Measurements from ENCODE around the gene NBEAL1. TPM values are rescaled to one million over a fixed set of nuclear protein-coding genes. Genes with fewer than 3 reads are reported as not detected.
"Not testable (repeated sequence)": the region's sequence is repeated elsewhere in the genome, so short reads cannot be mapped to it uniquely, and the experiment has no call there.

The NBEAL1 gene
- total and polyA plus RNA-seq, 2 experiments from 2014 or later, result 13.7 to 16.0 TPM

DNA sequence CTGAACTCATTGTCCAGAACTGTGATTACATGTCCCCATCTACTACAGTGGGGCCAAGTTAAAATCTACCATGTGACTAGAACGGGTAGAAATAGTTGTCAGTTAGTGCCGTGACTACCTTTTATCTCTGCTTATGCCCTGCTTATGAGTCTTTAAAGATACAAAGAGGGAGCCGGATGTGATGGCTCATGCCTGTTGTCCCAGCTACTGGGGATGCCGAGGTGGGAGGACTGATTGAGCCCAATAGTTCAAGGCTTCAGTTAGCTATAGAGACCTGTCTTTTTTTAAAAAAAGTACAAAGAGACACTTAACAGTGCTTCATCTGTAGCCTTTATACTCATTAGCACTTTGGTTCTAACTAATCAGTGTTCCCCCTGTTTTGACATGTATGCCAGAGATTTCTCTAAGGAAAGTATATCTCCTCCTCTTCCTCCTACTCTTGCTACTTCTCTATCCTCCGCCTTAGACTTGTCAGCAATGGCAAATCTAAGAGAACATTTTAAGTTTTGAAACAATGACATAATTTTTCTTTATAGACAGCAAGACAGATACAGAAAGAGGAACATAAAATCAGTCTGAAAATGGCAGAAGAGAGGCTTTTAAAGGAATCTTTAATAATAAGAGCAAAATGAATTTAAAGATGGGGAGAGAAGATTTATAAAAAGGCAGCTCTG lies 45.0 kb downstream of the NBEAL1 start:
- Histone ChIP-seq H3K27ac (no peak overlapping the region), H3K27me3 (no peaks in the 10 kb centered on the region), H3K36me3 (peaks cover 13% of the 10 kb centered on the region), H3K4me1 (ENCODE audit: low read depth) (peaks cover 13% of the 10 kb centered on the region), H3K9me3 (ENCODE audit: low read depth) (no peaks in the 10 kb centered on the region), H3K4me3 (no peak overlapping the region)
- DNase-seq (ENCODE audit: low read depth in 1 of 2, low spot score in 1 of 2), result no peak
- TF ChIP-seq, protein P1, sequence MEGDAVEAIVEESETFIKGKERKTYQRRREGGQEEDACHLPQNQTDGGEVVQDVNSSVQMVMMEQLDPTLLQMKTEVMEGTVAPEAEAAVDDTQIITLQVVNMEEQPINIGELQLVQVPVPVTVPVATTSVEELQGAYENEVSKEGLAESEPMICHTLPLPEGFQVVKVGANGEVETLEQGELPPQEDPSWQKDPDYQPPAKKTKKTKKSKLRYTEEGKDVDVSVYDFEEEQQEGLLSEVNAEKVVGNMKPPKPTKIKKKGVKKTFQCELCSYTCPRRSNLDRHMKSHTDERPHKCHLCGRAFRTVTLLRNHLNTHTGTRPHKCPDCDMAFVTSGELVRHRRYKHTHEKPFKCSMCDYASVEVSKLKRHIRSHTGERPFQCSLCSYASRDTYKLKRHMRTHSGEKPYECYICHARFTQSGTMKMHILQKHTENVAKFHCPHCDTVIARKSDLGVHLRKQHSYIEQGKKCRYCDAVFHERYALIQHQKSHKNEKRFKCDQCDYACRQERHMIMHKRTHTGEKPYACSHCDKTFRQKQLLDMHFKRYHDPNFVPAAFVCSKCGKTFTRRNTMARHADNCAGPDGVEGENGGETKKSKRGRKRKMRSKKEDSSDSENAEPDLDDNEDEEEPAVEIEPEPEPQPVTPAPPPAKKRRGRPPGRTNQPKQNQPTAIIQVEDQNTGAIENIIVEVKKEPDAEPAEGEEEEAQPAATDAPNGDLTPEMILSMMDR (IDR thresholded peaks at IDR 0.05; ENCODE audit: low read depth, low read length), result no peak

DNA sequence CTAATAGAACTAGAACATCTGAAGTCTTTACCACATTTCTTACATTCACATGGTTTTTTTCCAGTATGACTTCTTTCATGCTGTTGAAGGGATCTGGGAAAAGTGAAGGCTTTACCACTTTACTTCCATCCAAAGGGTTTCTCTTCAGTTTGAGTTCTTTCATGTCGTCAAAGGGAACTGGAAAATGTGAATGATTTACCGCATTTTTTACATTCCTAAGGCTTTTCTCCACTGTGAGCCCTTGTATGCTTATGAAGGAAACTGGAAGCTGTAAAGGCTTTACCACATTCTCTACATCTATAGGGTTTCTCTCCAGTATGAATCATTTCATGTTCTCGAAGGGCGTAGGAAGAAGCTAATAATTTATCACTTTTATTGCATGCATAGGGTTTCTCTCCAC lies 46.7 kb downstream of the NBEAL1 start:
- no peaks in the 10 kb centered on the region for H3K27me3 ChIP-seq
- DNase-seq (ENCODE audit: low read depth in 1 of 2, low spot score in 1 of 2), result no peak
- no peak overlapping the region for H3K4me3 ChIP-seq
- H3K9me3 ChIP-seq (ENCODE audit: low read depth), result no peaks in the 10 kb centered on the region
- TF ChIP-seq, protein P1 (IDR thresholded peaks at IDR 0.05; ENCODE audit: low read depth, low read length), result no peak
- no peak overlapping the region for H3K27ac ChIP-seq
- H3K4me1 ChIP-seq (ENCODE audit: low read depth), result peaks cover 13% of the 10 kb centered on the region
- H3K36me3 ChIP-seq, result peaks cover 13% of the 10 kb centered on the region

DNA sequence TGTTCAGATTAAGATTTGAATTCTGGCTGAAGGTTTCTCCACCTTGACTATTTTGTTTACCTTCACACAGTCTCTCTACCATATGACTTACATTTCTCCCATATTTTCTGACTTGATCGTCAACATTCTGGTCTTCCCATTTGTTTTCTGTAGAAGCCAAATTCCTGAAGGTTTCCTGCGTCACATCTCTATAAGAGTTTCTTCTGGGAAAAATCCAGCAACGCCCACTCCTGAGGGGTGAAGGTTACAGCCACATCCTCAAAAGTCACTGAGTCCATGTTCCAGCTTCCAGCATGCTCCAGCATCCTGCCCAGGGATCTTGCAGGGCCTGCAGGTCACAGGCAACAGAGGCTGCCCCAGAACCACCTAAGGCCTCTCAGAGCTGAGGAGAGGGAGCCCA lies 47.5 kb downstream of the NBEAL1 start:
- no peak overlapping the region for H3K4me3 ChIP-seq
- no peak overlapping the region for H3K27ac ChIP-seq
- peaks cover 13% of the 10 kb centered on the region for H3K4me1 ChIP-seq (ENCODE audit: low read depth)
- H3K36me3 ChIP-seq, result peaks cover 13% of the 10 kb centered on the region
- H3K9me3 ChIP-seq (ENCODE audit: low read depth), result no peaks in the 10 kb centered on the region
- TF ChIP-seq, protein P1 (IDR thresholded peaks at IDR 0.05; ENCODE audit: low read depth, low read length), result no peak
- DNase-seq (ENCODE audit: low read depth in 1 of 2, low spot score in 1 of 2), result no peak
- no peaks in the 10 kb centered on the region for H3K27me3 ChIP-seq

DNA sequence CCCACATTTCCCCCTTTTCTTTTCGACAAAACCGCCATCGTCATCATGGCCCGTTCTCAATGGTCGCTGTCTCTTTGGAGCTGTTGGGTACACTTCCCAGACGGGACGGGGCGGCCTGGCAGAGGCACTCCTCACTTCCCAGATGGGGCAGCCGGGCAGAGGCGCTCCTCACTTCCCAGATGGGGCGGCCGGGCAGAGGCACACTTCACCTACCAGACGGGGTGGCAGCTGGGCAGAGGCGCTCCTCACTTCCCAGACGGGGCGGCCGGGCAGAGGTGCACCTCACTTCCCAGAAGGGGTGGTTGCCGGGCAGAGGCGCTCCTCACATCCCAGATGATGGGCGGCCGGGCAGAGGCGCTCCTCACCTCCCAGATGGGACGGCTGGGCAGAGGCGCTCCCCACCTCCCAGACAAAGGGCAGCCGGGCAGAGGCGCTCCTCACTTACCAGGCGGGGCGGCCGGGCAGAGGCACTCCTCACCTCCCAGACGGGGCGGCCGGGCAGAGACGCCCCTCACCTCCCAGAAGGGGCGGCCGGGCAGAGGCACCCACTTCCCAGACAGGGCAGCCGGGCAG lies 51.9 kb downstream of the NBEAL1 start:
- not testable (repeated sequence) for H3K4me1 ChIP-seq (ENCODE audit: low read depth); H3K27ac ChIP-seq; DNase-seq (ENCODE audit: low read depth in 1 of 2, low spot score in 1 of 2); H3K4me3 ChIP-seq; H3K9me3 ChIP-seq (ENCODE audit: low read depth); H3K27me3 ChIP-seq
- peaks cover 12% of the 10 kb centered on the region for H3K36me3 ChIP-seq

DNA sequence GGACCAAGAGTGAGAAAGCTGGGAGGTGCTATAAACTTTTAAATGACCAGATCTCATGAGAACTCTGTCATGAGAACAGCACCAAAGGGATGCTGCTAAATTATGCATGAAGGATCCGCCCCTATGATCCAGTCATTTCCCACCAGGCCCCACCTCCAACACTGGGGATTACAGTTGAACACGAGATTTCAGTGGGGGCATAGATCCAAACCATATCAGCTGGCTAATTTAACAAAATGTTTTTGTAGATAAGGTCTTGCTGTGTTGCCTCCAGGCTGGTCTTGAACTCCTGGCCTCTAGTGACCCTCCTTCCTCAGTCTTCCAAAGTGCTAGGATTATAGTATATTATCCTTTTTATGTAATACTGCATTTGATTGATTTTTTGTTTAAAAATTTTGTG lies 56.0 kb downstream of the NBEAL1 start:
- no peaks in the 10 kb centered on the region for H3K27me3 ChIP-seq
- H3K27ac ChIP-seq, result no peak overlapping the region
- no peak overlapping the region for H3K4me3 ChIP-seq
- TF ChIP-seq, protein P1 (IDR thresholded peaks at IDR 0.05; ENCODE audit: low read depth, low read length), result no peak
- peaks cover 3% of the 10 kb centered on the region for H3K36me3 ChIP-seq
- H3K4me1 ChIP-seq (ENCODE audit: low read depth), result no peaks in the 10 kb centered on the region
- H3K9me3 ChIP-seq (ENCODE audit: low read depth), result no peaks in the 10 kb centered on the region
- DNase-seq (ENCODE audit: low read depth in 1 of 2, low spot score in 1 of 2), result no peak

DNA sequence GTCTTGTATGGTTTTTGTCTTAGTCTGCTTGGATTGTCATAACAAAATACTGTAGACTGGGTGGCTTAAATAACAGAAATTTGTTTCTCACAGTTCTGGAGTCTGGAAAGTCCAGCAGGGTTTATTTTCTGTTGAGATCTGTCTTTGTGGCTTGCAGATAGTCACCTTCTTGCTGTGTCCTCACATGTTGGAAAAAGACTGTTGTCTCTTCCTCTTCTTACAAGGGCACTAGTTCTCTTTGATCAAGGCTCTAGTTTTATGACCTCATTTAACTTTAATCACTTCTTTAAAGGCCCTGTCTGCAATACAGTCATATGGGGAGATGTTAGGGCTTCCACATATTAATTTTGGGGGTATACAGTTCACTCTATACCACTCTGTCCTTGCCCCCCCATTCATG lies 56.5 kb downstream of the NBEAL1 start:
- TF ChIP-seq, protein P1 (IDR thresholded peaks at IDR 0.05; ENCODE audit: low read depth, low read length), result no peak
- no peaks in the 10 kb centered on the region for H3K27me3 ChIP-seq

More for the DNA sequence above, 56.5 kb downstream of the NBEAL1 start:
- Histone ChIP-seq H3K27ac (no peak overlapping the region), H3K36me3 (peaks cover 3% of the 10 kb centered on the region), H3K4me1 (ENCODE audit: low read depth) (no peaks in the 10 kb centered on the region), H3K4me3 (no peak overlapping the region), H3K9me3 (ENCODE audit: low read depth) (no peaks in the 10 kb centered on the region)
- no peak for DNase-seq (ENCODE audit: low read depth in 1 of 2, low spot score in 1 of 2)
